ENCODE results near the gene CFAP46.

Gene CFAP46

DNA sequence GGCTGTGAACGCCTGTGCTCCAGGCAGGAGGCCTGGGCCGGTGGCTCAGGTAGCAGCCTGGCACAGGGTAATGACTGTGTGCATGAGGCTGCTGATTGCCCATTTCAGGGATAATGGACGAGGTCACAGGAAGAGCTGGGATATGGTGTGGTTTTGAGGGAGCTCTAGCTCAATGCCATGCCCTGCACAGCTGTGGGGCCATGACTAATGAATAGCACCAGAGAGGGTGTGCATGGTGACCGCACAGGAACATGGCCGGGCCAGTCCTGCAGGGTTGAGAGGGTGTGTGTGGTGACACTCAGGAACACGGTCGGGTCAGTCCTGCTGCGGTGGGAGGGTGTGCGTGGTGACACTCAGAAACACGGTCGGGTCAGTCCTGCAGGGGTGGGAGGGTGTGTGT is 178.3 kb downstream of the CFAP46 start:
- DNase-seq = no peak

DNA sequence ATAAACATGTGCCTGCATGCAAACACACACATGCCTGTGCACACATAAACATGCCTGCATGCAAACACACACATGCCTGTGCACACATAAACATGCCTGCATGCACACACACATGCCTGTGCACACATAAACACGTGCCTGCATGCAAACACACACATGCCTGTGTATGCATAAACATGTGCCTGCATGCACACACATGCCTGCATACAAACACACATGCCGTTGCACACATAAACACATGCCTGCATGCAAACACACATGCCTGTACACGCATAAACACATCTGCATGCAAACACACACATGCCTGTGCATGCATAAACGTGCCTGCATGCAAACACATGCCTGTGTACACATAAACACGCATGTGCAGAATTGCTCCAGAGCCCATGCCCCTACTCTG is 178.8 kb downstream of the CFAP46 start:
- DNase-seq = no peak

DNA sequence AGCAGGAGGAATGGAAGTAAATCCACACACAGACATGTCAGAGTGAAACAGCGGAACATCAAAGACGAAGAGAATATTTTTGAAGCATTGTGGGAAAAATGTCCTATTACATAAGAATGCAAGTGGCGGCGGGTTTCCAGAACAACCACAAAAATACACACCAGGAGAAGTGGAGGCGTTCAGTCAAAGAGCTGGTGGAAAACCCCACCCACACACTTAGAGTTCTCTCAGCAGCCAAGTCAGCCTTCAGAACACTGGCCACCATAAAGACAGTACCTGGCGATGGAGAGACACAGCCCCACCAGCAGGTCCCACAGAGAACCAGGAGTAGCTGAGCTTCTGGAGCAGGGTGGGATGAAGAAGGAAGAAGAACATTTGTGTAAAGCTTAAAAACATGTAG is 180.1 kb downstream of the CFAP46 start:
- DNase-seq = no peak

DNA sequence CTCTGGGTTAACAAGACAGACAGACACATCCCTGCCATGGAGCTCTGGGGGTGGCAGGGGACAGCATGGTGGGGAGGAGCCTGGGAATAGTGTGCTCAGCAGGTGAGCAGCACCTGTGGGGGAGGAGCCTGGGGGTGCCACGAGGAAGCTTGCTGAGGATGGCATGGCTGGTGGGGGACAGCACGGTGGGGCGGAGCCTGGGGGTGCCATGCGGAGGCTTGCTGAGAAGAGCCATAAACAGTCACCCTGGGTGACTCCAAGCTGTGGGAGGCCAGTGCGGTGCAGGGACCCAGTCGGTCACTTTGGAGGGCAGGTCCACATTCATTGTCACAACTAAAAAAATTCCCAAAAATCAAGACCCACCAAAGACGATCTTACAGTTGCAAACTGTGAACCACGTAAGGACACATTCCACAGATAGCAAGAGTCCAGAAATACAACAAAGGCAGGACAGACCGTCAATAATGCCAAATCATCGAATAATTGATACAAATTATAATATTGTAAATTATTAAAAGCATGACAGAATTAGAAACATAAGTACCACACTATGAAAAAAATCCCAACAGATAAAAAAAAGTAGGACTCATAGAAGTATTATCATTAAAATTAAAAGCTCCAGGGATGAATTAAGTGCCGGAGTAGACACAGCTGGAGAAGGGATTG is 180.8 kb downstream of the CFAP46 start:
- no peak for DNase-seq

DNA sequence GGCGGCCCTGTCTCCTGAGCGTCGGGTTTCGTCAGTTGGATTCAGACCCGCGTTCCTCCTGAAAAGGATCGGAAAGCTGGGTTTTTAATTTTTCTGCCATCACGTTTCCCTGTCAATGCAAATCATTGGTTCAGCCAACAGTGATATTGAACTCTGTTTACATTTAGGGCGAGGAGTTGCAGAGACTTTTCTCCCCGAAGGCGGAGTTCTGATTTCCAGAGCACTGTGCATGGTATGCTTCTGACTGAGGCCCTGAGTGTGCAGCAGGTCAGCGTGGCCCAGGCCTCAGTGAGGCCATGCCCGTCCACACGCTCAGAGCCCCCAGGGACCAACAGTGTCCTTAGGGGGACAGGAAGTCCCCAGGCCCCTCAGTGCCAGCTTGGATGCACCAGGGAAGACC is 183.5 kb downstream of the CFAP46 start:
- DNase-seq = no peak

All from cortex of kidney (tissue), 1 donor.